ENCODE results near the gene DCST2. TPM values are rescaled to one million over a fixed set of nuclear protein-coding genes. Genes with fewer than 3 reads are reported as not detected.
A peak's percentile ranks its signal among the peaks of the same experiment; 100 is the strongest.

Gene DCST2
- total RNA-seq, 1 experiment from 2014 or later, result 0.21 TPM

- BruUV-seq (replicated peaks), result no TSS peak
- TF ChIP-seq CTCF (conservative IDR thresholded peaks at IDR 0.05; ENCODE audit: low read depth, low read length) (peak; percentile 98), EZH2 (IDR thresholded peaks at IDR 0.05; ENCODE audit: borderline replicate concordance, low read depth, low read length, poor library complexity, severe bottlenecking) (no peak)
- POLR2A ChIA-PET (ENCODE audit: low non-redundant PET), result no interaction called here
- Histone ChIP-seq H3K4me1 (ENCODE audit: insufficient read depth, low read length, poor library complexity, severe bottlenecking) (peaks cover 31% of the 10 kb centered on the region), H3K9me3 (ENCODE audit: low read depth, low read length, poor library complexity, severe bottlenecking) (no peaks in the 10 kb centered on the region), H3K36me3 (ENCODE audit: insufficient read depth, low read length, poor library complexity, severe bottlenecking) (no peaks in the 10 kb centered on the region), H3K27ac (ENCODE audit: low read depth, low read length, poor library complexity, severe bottlenecking) (no peak overlapping the region), H3K27me3 (replicated peaks; ENCODE audit: insufficient read depth, low read depth, low read length, poor library complexity) (no peaks in the 10 kb centered on the region), H3K4me3 (ENCODE audit: low read depth, low read length, poor library complexity, severe bottlenecking) (peak overlapping the region; percentile 81)
- peak; percentile 94 for DNase-seq (ENCODE audit: low spot score)
- CTCF ChIA-PET, result interaction anchor here (0.6 to 3.8 kb wide), 10 partner anchors 9 to 502 kb away, joined by 3 to 35 read pairs (median 4); partner anchors contain the start of genes ADAM15 and PBXIP1
- intact Hi-C loops (cut with micrococcal nuclease; ENCODE audit: unreplicated experiment), result loop anchor here (5.0 kb wide), 3 partner anchors 99 to 579 kb away; partner anchors contain the start of genes PYGO2 and UBE2Q1
Observed at GRCh38 chr1:155061381-155062150, 28.0 kb upstream of the DCST2 start.

- CTCF ChIA-PET, result interaction anchor here (0.6 to 3.8 kb wide), 2 partner anchors 20 to 24 kb away, joined by 4 to 35 read pairs; no protein-coding TSS in a partner anchor
- Histone ChIP-seq H3K4me1 (ENCODE audit: insufficient read depth, low read length, poor library complexity, severe bottlenecking) (peaks cover 31% of the 10 kb centered on the region), H3K36me3 (ENCODE audit: insufficient read depth, low read length, poor library complexity, severe bottlenecking) (no peaks in the 10 kb centered on the region), H3K27ac (ENCODE audit: low read depth, low read length, poor library complexity, severe bottlenecking) (no peak overlapping the region), H3K9me3 (ENCODE audit: low read depth, low read length, poor library complexity, severe bottlenecking) (no peaks in the 10 kb centered on the region), H3K27me3 (replicated peaks; ENCODE audit: insufficient read depth, low read depth, low read length, poor library complexity) (no peaks in the 10 kb centered on the region), H3K4me3 (ENCODE audit: low read depth, low read length, poor library complexity, severe bottlenecking) (no peak overlapping the region)
- intact Hi-C loops (cut with micrococcal nuclease; ENCODE audit: unreplicated experiment), result loop anchor here (5.0 kb wide), 3 partner anchors 98 to 578 kb away; partner anchors contain the start of genes PYGO2 and UBE2Q1
- BruUV-seq (replicated peaks), result no TSS peak
- no peak for DNase-seq (ENCODE audit: low spot score)
- TF ChIP-seq EZH2 (IDR thresholded peaks at IDR 0.05; ENCODE audit: borderline replicate concordance, low read depth, low read length, poor library complexity, severe bottlenecking), result no peak
- TF ChIP-seq CTCF (conservative IDR thresholded peaks at IDR 0.05; ENCODE audit: low read depth, low read length), result no peak
- POLR2A ChIA-PET (ENCODE audit: low non-redundant PET), result no interaction called here
Observed at GRCh38 chr1:155060736-155061135, 27.2 kb upstream of the DCST2 start.

- intact Hi-C loops (cut with micrococcal nuclease; ENCODE audit: unreplicated experiment), result no loop called here
- POLR2A ChIA-PET (ENCODE audit: low non-redundant PET), result no interaction called here
- Histone ChIP-seq H3K4me1 (ENCODE audit: insufficient read depth, low read length, poor library complexity, severe bottlenecking) (peaks cover 17% of the 10 kb centered on the region), H3K27me3 (replicated peaks; ENCODE audit: insufficient read depth, low read depth, low read length, poor library complexity) (no peaks in the 10 kb centered on the region), H3K4me3 (ENCODE audit: low read depth, low read length, poor library complexity, severe bottlenecking) (no peak overlapping the region), H3K9me3 (ENCODE audit: low read depth, low read length, poor library complexity, severe bottlenecking) (no peaks in the 10 kb centered on the region), H3K36me3 (ENCODE audit: insufficient read depth, low read length, poor library complexity, severe bottlenecking) (no peaks in the 10 kb centered on the region), H3K27ac (ENCODE audit: low read depth, low read length, poor library complexity, severe bottlenecking) (no peak overlapping the region)
- DNase-seq (ENCODE audit: low spot score), result no peak
- BruUV-seq (replicated peaks), result no TSS peak
- TF ChIP-seq CTCF (conservative IDR thresholded peaks at IDR 0.05; ENCODE audit: low read depth, low read length) (0 out of 2 replicates have a peak, but pooled peaks have one; percentile 14), EZH2 (IDR thresholded peaks at IDR 0.05; ENCODE audit: borderline replicate concordance, low read depth, low read length, poor library complexity, severe bottlenecking) (no peak)
- CTCF ChIA-PET, result interaction anchor here (1.6 kb wide), 1 partner anchor 27 kb away, joined by 5 read pairs; no protein-coding TSS in a partner anchor
Observed at GRCh38 chr1:155057788-155058211, 24.2 kb upstream of the DCST2 start.
